B cell (primary cell): ENCODE results near the gene ENPP7. TPM values are rescaled to one million over a fixed set of nuclear protein-coding genes. Genes with fewer than 3 reads are reported as not detected.

ENCODE experiments used
- ATAC-seq: fragments of 200-7000 bp; cut with Tn5 transposase; one replicate; pipeline ENCODE4 v1.10.0; 2021; ENCODE audit warnings: low read depth, mild to moderate bottlenecking, moderate number of reproducible peaks, moderate library complexity
- CTCF ChIA-PET: fragments of 350-600 bp; sonication (Branson Sonifier 250); formaldehyde crosslinking; loops from one replicate; lab custom pipeline; 2021; ENCODE audit warnings: antibody characterized with exemption, inconsistent platforms; lab: Charles Lee
- POLR2A ChIA-PET: fragments of 350-600 bp; sonication (Branson Sonifier 250); formaldehyde crosslinking; loops from one replicate; lab custom pipeline; 2021; ENCODE audit warnings: antibody characterized with exemption; lab: Charles Lee
- DNase-seq: peaks from one replicate; pipeline ENCODE4 v3.0.0; 2013
- H2AFZ ChIP-seq: 2 replicates; pipeline ENCODE4 v1.6.1; 2012; ENCODE audit warnings: mild to moderate bottlenecking, low read depth, low read length; ENCODE audit not compliant: insufficient read depth, poor library complexity, severe bottlenecking
- H3K27ac ChIP-seq, 2 donors: 1 replicate in 1 of 2; 2 replicates in 1 of 2; pipeline ENCODE4 v1.5.1; 2012 to 2013; ENCODE audit warnings: low read length in 2 of 2, mild to moderate bottlenecking in 2 of 2, moderate library complexity in 1 of 2
- H3K27me3 ChIP-seq, 4 experiments: fragments of 200-600 bp in 1 of 4; sonication (generic) in 1 of 4; replicated peaks in 1 of 4; 1 replicate in 2 of 4; 2 replicates in 2 of 4; pipeline versions ENCODE4 v1.6.1 to v1.7.0; 2013 to 2016; ENCODE audit warnings: low read length in 3 of 4, mild to moderate bottlenecking in 2 of 4, mixed read lengths in 1 of 4, moderate library complexity in 1 of 4; ENCODE audit not compliant: insufficient read depth in 4 of 4, control insufficient read depth in 3 of 4; ENCODE audit errors: control extremely low read depth in 1 of 4
- H3K36me3 ChIP-seq, 2 experiments: replicated peaks in 1 of 2; 1 replicate in 1 of 2; 2 replicates in 1 of 2; pipeline versions ENCODE4 v1.6.1 to v1.7.1; 2013; ENCODE audit warnings: low read length in 1 of 2; ENCODE audit not compliant: insufficient read depth in 2 of 2, control insufficient read depth in 1 of 2; ENCODE audit errors: control extremely low read depth in 1 of 2, extremely low read depth in 1 of 2
- H3K4me1 ChIP-seq, 2 donors: fragments of 200-600 bp in 1 of 2; sonication (generic) in 1 of 2; 1 replicate in 1 of 2; 2 replicates in 1 of 2; pipeline versions ENCODE4 v1.5.1 to v1.6.1; 2013 to 2017; ENCODE audit warnings: low read length in 2 of 2; ENCODE audit not compliant: control insufficient read depth in 2 of 2, insufficient read depth in 2 of 2
- H3K4me2 ChIP-seq: replicated peaks from 2 replicates; pipeline ENCODE3; 2012; ENCODE audit warnings: mild to moderate bottlenecking, low read depth, low read length; ENCODE audit not compliant: poor library complexity, severe bottlenecking
- H3K4me3 ChIP-seq, 5 experiments: fragments of 200-600 bp in 1 of 5; sonication (generic) in 1 of 5; 1 replicate in 3 of 5; 2 replicates in 2 of 5; pipeline versions ENCODE4 v1.5.1 to v1.7.0; 2011 to 2016; ENCODE audit warnings: low read length in 4 of 5, mild to moderate bottlenecking in 4 of 5, low read depth in 2 of 5, control low read depth in 1 of 5, moderate library complexity in 1 of 5; ENCODE audit not compliant: insufficient read depth in 1 of 5; ENCODE audit errors: control extremely low read depth in 1 of 5, extremely low read depth in 1 of 5
- H3K79me2 ChIP-seq: fragments of 200-600 bp; sonication (generic); one replicate; pipeline ENCODE4 v1.6.0; 2016; ENCODE audit warnings: low read length; ENCODE audit not compliant: control insufficient read depth, insufficient read depth
- H3K9ac ChIP-seq: fragments of 200-600 bp; sonication (generic); 2 replicates; pipeline ENCODE4 v1.6.1; 2017; ENCODE audit warnings: mild to moderate bottlenecking, low read length, moderate library complexity
- H3K9me3 ChIP-seq, 3 donors: one replicate each; pipeline versions ENCODE4 v1.6.1 to v1.7.1; 2013; ENCODE audit warnings: low read length in 2 of 3; ENCODE audit not compliant: control insufficient read depth in 2 of 3, insufficient read depth in 1 of 3; ENCODE audit errors: control extremely low read depth in 1 of 3
- H4K20me1 ChIP-seq: 2 replicates; pipeline ENCODE4 v1.6.0; 2012; ENCODE audit warnings: mild to moderate bottlenecking, low read length; ENCODE audit not compliant: insufficient read depth, control insufficient read depth, poor library complexity, severe bottlenecking
- H3K27ac Mint-ChIP-seq: one replicate; pipeline ENCODE4 v1.8.0; 2021; ENCODE audit warnings: mixed read lengths
- H3K27me3 Mint-ChIP-seq: one replicate; pipeline ENCODE4 v1.8.0; 2021; ENCODE audit warnings: mixed read lengths
- H3K4me1 Mint-ChIP-seq: one replicate; pipeline ENCODE4 v1.8.0; 2021; ENCODE audit warnings: mixed read lengths
- H3K4me3 Mint-ChIP-seq: one replicate; pipeline ENCODE4 v1.8.0; 2021; ENCODE audit warnings: mixed read lengths
- H3K9me3 Mint-ChIP-seq: one replicate; pipeline ENCODE4 v1.8.0; 2022; ENCODE audit warnings: mixed read lengths; ENCODE audit not compliant: insufficient read depth
- CTCF ChIP-seq: fragments of 200-600 bp; IDR thresholded peaks from one replicate; pipeline ENCODE4 v1.8.0; 2022; ENCODE audit warnings: antibody characterized with exemption, mild to moderate bottlenecking
- EZH2 ChIP-seq: IDR thresholded peaks from 2 replicates; pipeline ENCODE4 v1.6.1; 2012; ENCODE audit warnings: borderline replicate concordance, low read depth, mild to moderate bottlenecking, moderate library complexity, low read length; ENCODE audit not compliant: insufficient read depth, poor library complexity, severe bottlenecking
- WGBS: methylation state at CpG from one replicate; pipeline ENCODE4 v1.1.5; 2013; ENCODE audit warnings: missing lambda C conversion rate; ENCODE audit not compliant: insufficient coverage; 5-methylcytosine and 5-hydroxymethylcytosine counted together
- intact Hi-C: fragments of 100-400 bp; cut with micrococcal nuclease; formaldehyde crosslinking; loops from one replicate; pipeline ENCODE4 v1.10.0; 2022
- polyA plus RNA-seq: library from polyadenylated mRNA; depleted of rRNA; stranded (reverse); fragments of >200 nt; gene quantifications from 2 replicates; pipeline ENCODE4 v1.2.3, GENCODE V29; 2012
- total RNA-seq, 2 donors: library from RNA; stranded (reverse); fragments of 120-200 nt in 1 of 2; gene quantifications; 1 replicate in 1 of 2; 2 replicates in 1 of 2; pipeline versions ENCODE4 v1.2.3 to v1.2.4, GENCODE V29; 2013 to 2022

Gene ENPP7
- total and polyA plus RNA-seq, 2 donors (not counting 1 experiment from before 2014, with no cell fraction given): 0.40 to 6.7 TPM

- Mint-ChIP-seq H3K4me3 (no peak overlapping the region), H3K27ac (no peak overlapping the region), H3K27me3 (peaks cover 33% of the 10 kb centered on the region), H3K9me3 (no peaks in the 10 kb centered on the region), H3K4me1 (peaks cover 19% of the 10 kb centered on the region)
- no peak overlapping the region for H3K4me3 ChIP-seq
- H2AFZ ChIP-seq: no peak overlapping the region
- intact Hi-C loops: no loop called here
- no peaks in the 10 kb centered on the region for H4K20me1 ChIP-seq
- ChIA-PET CTCF (interaction anchor here (0.7 to 3.0 kb wide), 6 partner anchors 10 to 265 kb away, joined by 3 to 21 read pairs (median 6); no protein-coding TSS in a partner anchor), POLR2A (interaction anchor here (0.6 to 1.2 kb wide), 2 partner anchors 10 to 94 kb away, joined by 3 to 4 read pairs; no protein-coding TSS in a partner anchor)
- H3K27me3 ChIP-seq: peaks cover 0 to 39% (median 22%) of the 10 kb centered on the region in 4 experiments
- H3K36me3 ChIP-seq: no peaks in the 10 kb centered on the region
- DNase-seq: no peak
- H3K9ac ChIP-seq: no peak overlapping the region
- no peak overlapping the region for H3K4me2 ChIP-seq
- H3K9me3 ChIP-seq: peaks cover 0 to 16% (median 0%) of the 10 kb centered on the region in 3 donors
- H3K27ac ChIP-seq: no peak overlapping the region
- WGBS: 95% methylated on average over 2 of the region's 7 CpGs
- no peaks in the 10 kb centered on the region for H3K79me2 ChIP-seq
- no peak for TF ChIP-seq EZH2
- peaks cover 25 to 34% of the 10 kb centered on the region in 2 donors for H3K4me1 ChIP-seq
- ATAC-seq: no peak
These were observed 12.3 kb downstream of the ENPP7 start for GRCh38 chr17:79742951-79743476.

- no peak overlapping the region for H3K4me3 Mint-ChIP-seq
These were observed 12.9 kb downstream of the ENPP7 start for GRCh38 chr17:79743614-79744013.

More at GRCh38 chr17:79743614-79744013, 12.9 kb downstream of the ENPP7 start:
- Mint-ChIP-seq H3K4me1 (peaks cover 20% of the 10 kb centered on the region), H3K27me3 (peaks cover 33% of the 10 kb centered on the region), H3K27ac (no peak overlapping the region), H3K9me3 (no peaks in the 10 kb centered on the region)
- no peaks in the 10 kb centered on the region for H4K20me1 ChIP-seq
- CTCF ChIA-PET: interaction anchor here (1.1 to 4.5 kb wide), 4 partner anchors 10 to 227 kb away, joined by 3 to 19 read pairs (median 6); no protein-coding TSS in a partner anchor
- peaks cover 0 to 16% (median 0%) of the 10 kb centered on the region in 3 donors for H3K9me3 ChIP-seq
- H3K27ac ChIP-seq: no peak overlapping the region
- H3K4me2 ChIP-seq: no peak overlapping the region
- no peaks in the 10 kb centered on the region for H3K36me3 ChIP-seq
- DNase-seq (no peak), ATAC-seq (no peak)
- H3K27me3 ChIP-seq: peaks cover 0 to 42% (median 24%) of the 10 kb centered on the region in 4 experiments
- POLR2A ChIA-PET: interaction anchor here (1.2 kb wide), 1 partner anchor 11 kb away, joined by 3 read pairs; no protein-coding TSS in a partner anchor
- H3K9ac ChIP-seq: no peak overlapping the region
- H3K79me2 ChIP-seq: no peaks in the 10 kb centered on the region
- no peak overlapping the region for H3K4me3 ChIP-seq
- H3K4me1 ChIP-seq: peaks cover 28 to 34% of the 10 kb centered on the region in 2 donors
- no peak for TF ChIP-seq EZH2
- TF ChIP-seq CTCF: no peak
- 95% methylated on average over 3 of the region's 5 CpGs for WGBS
- intact Hi-C loops: no loop called here
- no peak overlapping the region for H2AFZ ChIP-seq
